Mesendoderm (in vitro differentiated cells): Measurements from ENCODE around the gene HAUS5.
A peak's percentile ranks its signal among the peaks of the same experiment; 100 is the strongest.

Experiments
- DNase-seq: peaks from one replicate; pipeline ENCODE4 v3.0.0; 2013
- H2AK5ac ChIP-seq: 2 replicates; pipeline ENCODE4 v1.6.1; 2013; ENCODE audit warnings: low read length, inconsistent platforms
- H2BK120ac ChIP-seq: 2 replicates; pipeline ENCODE4 v1.6.1; 2013; ENCODE audit warnings: low read depth, mild to moderate bottlenecking, low read length, moderate library complexity, mixed read lengths
- H2BK15ac ChIP-seq: replicated peaks from 2 replicates; pipeline ENCODE4 v1.6.1; 2013; ENCODE audit warnings: low read depth, mild to moderate bottlenecking, moderate library complexity
- H2BK5ac ChIP-seq: 2 replicates; pipeline ENCODE4 v1.6.1; 2013; ENCODE audit warnings: low read length, inconsistent platforms
- H3K18ac ChIP-seq: 2 replicates; pipeline ENCODE4 v1.6.1; 2013; ENCODE audit warnings: mild to moderate bottlenecking, low read length, mixed read lengths
- H3K23ac ChIP-seq: one replicate; pipeline ENCODE4 v1.6.1; 2013; ENCODE audit warnings: low read length
- H3K27ac ChIP-seq: 2 replicates; pipeline ENCODE4 v1.5.1; 2013; ENCODE audit warnings: low read depth, mild to moderate bottlenecking, inconsistent platforms, low read length, moderate library complexity
- H3K27me3 ChIP-seq: 2 replicates; pipeline ENCODE4 v1.6.1; 2013; ENCODE audit warnings: low read length, control low read depth, mild to moderate bottlenecking, inconsistent platforms; ENCODE audit not compliant: insufficient read depth, poor library complexity
- H3K36me3 ChIP-seq: 2 replicates; pipeline ENCODE4 v1.6.1; 2013; ENCODE audit warnings: low read length, inconsistent platforms; ENCODE audit not compliant: control insufficient read depth, insufficient read depth
- H3K4ac ChIP-seq: one replicate; pipeline ENCODE4 v1.6.1; 2013; ENCODE audit warnings: low read depth, mild to moderate bottlenecking, low read length, moderate library complexity
- H3K4me1 ChIP-seq: 2 replicates; pipeline ENCODE4 v1.6.1; 2013; ENCODE audit warnings: low read depth, low read length, inconsistent platforms; ENCODE audit not compliant: control insufficient read depth
- H3K4me2 ChIP-seq: 2 replicates; pipeline ENCODE4 v1.6.1; 2013; ENCODE audit warnings: low read length
- H3K4me3 ChIP-seq: 2 replicates; pipeline ENCODE4 v1.5.1; 2013; ENCODE audit warnings: mild to moderate bottlenecking, low read length
- H3K56ac ChIP-seq: one replicate; pipeline ENCODE4 v1.6.1; 2013; ENCODE audit warnings: low read length
- H3K79me1 ChIP-seq: 2 replicates; pipeline ENCODE4 v1.6.1; 2013; ENCODE audit warnings: low read length, inconsistent platforms
- H3K79me2 ChIP-seq: 2 replicates; pipeline ENCODE4 v1.6.1; 2013; ENCODE audit warnings: mild to moderate bottlenecking, low read length; ENCODE audit not compliant: control insufficient read depth, insufficient read depth
- H3K9ac ChIP-seq: 2 replicates; pipeline ENCODE4 v1.6.1; 2013; ENCODE audit warnings: low read length, inconsistent platforms
- H4K5ac ChIP-seq: one replicate; pipeline ENCODE4 v1.6.1; 2013; ENCODE audit warnings: low read length
- H4K8ac ChIP-seq: one replicate; pipeline ENCODE4 v1.6.1; 2013; ENCODE audit warnings: low read depth, mild to moderate bottlenecking, control low read depth, low read length, moderate library complexity
- WGBS: extraction: QIAGEN DNeasy Blood & Tissue Kit; methylation state at CpG from one replicate; pipeline ENCODE4 v1.1.7; 2013; ENCODE audit warnings: low lambda C conversion rate, missing lambda C conversion rate; ENCODE audit not compliant: insufficient coverage; ENCODE audit errors: extremely low coverage; 5-methylcytosine and 5-hydroxymethylcytosine counted together

The HAUS5 gene

DNA sequence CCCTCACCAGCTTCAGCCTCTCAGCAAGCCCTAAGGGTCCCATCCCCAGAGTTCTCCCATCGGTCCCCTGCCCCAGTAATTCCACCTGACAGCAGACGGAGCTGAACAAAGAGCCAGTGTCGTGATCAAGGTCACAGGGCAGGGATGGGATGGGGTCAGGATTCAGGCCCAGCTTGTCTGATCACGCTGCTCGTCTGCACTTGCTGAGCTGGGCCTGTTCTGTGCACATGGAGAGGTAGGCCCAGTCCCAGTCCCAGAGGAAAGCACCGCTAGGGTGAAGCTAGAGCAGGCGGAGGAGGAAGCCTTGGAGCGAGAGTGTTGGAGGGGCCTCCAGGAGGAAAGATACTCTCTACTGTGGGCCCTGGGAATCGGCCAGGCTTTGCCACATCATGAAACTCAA lies 9.2 kb downstream of the HAUS5 start:
- no peaks in the 10 kb centered on the region for H3K4me1 ChIP-seq
- no peak overlapping the region for H3K4me2 ChIP-seq
- DNase-seq = no peak
- H3K56ac ChIP-seq = no peak overlapping the region
- no peak overlapping the region for H3K18ac ChIP-seq
- H3K79me1 ChIP-seq = no peaks in the 10 kb centered on the region
- H3K4ac ChIP-seq = no peak overlapping the region
- H3K27me3 ChIP-seq = no peaks in the 10 kb centered on the region
- WGBS = no CpG with 5 or more reads among the region's 9 CpGs
- no peak overlapping the region for H3K27ac ChIP-seq
- no peak overlapping the region for H2AK5ac ChIP-seq
- no peak overlapping the region for H3K4me3 ChIP-seq
- no peak overlapping the region for H3K23ac ChIP-seq
- no peaks in the 10 kb centered on the region for H3K79me2 ChIP-seq
- H2BK120ac ChIP-seq = no peak overlapping the region
- peaks cover 6% of the 10 kb centered on the region for H3K36me3 ChIP-seq
- H2BK15ac ChIP-seq = no peak overlapping the region
- H4K8ac ChIP-seq = no peak overlapping the region
- H4K5ac ChIP-seq = no peak overlapping the region
- H3K9ac ChIP-seq = no peak overlapping the region
- H2BK5ac ChIP-seq = no peak overlapping the region

- Histone ChIP-seq H3K4me2 (no peak overlapping the region), H4K8ac (no peak overlapping the region), H2BK15ac (no peak overlapping the region), H2BK120ac (no peak overlapping the region), H3K9ac (no peak overlapping the region), H3K23ac (no peak overlapping the region), H3K4me1 (no peaks in the 10 kb centered on the region), H3K79me1 (no peaks in the 10 kb centered on the region), H2BK5ac (no peak overlapping the region), H2AK5ac (no peak overlapping the region), H3K18ac (no peak overlapping the region), H3K56ac (no peak overlapping the region), H3K4ac (no peak overlapping the region), H3K4me3 (no peak overlapping the region), H3K36me3 (peaks cover 6% of the 10 kb centered on the region), H4K5ac (no peak overlapping the region), H3K79me2 (no peaks in the 10 kb centered on the region), H3K27ac (no peak overlapping the region), H3K27me3 (no peaks in the 10 kb centered on the region)
- DNase-seq = no peak
- WGBS = no CpG with 5 or more reads among the region's 13 CpGs
Observed at GRCh38 chr19:35622750-35623149, 10.2 kb downstream of the HAUS5 start.

DNA sequence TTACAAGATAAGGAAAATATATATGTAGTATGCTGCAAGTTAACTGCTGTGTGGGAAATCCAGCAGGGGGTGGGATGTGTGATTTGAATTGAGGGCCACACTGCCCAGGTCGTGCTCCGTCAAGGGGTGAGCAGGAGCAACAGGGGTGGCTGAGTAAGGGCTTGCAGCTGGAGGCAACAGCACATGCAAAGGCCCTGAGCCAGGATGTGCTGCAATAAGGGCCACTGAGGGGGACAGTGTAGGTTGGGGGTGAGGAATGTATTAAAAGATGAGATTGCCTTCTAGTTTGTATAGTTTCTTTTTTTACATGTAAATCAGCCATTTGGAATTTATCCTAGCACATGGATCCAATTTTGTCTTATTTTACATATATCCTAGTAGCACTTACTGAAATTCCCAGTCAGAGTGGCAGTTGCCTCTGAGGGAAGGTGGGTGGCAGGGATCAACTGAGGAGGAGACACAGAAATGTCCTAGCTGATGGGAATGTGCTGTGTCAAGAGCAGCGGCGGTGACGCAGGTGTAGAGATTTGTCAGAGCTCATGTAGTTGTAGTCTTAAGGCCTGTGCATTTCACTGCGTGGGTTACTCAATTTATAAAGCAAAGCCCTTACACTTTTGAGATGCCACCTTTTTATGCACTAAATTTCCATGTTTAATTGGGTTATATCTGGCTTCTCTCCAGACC lies 10.9 kb downstream of the HAUS5 start:
- Histone ChIP-seq H3K36me3 (peaks cover 6% of the 10 kb centered on the region), H3K4me1 (no peaks in the 10 kb centered on the region), H3K18ac (no peak overlapping the region), H3K9ac (no peak overlapping the region), H3K27ac (no peak overlapping the region), H3K4me2 (no peak overlapping the region), H3K23ac (no peak overlapping the region), H4K8ac (no peak overlapping the region), H2BK5ac (no peak overlapping the region), H3K4me3 (no peak overlapping the region), H3K79me2 (no peaks in the 10 kb centered on the region), H2BK120ac (no peak overlapping the region), H3K4ac (no peak overlapping the region), H4K5ac (no peak overlapping the region), H3K27me3 (no peaks in the 10 kb centered on the region), H3K79me1 (no peaks in the 10 kb centered on the region), H2BK15ac (no peak overlapping the region), H3K56ac (no peak overlapping the region), H2AK5ac (no peak overlapping the region)
- DNase-seq = no peak
- no CpG with 5 or more reads among the region's 6 CpGs for WGBS

DNA sequence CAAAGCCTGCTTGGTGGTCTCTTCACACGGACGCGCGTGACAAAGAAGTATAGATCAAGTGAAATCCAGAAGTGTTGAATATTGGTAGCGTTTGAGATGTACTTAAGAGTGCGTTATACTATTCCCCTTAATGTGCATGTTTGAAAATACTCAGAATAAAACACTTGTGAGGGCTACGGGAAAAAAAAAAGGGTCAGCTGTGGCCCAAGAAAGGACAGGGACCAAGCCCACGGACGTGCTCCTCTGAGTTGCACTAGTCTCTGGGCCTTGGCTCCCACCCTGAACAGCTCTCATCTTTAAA lies 15.7 kb downstream of the HAUS5 start:
- no peak overlapping the region for H4K5ac ChIP-seq
- H3K4me2 ChIP-seq = peak overlapping the region; percentile 76
- H3K23ac ChIP-seq = no peak overlapping the region
- H3K36me3 ChIP-seq = peaks cover 7% of the 10 kb centered on the region
- H3K27me3 ChIP-seq = no peaks in the 10 kb centered on the region
- H2BK15ac ChIP-seq = no peak overlapping the region
- H3K9ac ChIP-seq = peak overlapping the region; percentile 83
- peak overlapping the region; percentile 72 for H3K27ac ChIP-seq
- H2AK5ac ChIP-seq = no peak overlapping the region
- peaks cover 2% of the 10 kb centered on the region for H3K79me1 ChIP-seq
- H3K4ac ChIP-seq = peak overlapping the region; percentile 20
- H2BK5ac ChIP-seq = no peak overlapping the region
- H3K18ac ChIP-seq = peak overlapping the region; percentile 83
- H3K4me3 ChIP-seq = peak overlapping the region; percentile 69
- H4K8ac ChIP-seq = no peak overlapping the region
- H3K79me2 ChIP-seq = peaks cover 2% of the 10 kb centered on the region
- no peak overlapping the region for H2BK120ac ChIP-seq
- H3K4me1 ChIP-seq = no peaks in the 10 kb centered on the region
- no CpG with 5 or more reads among the region's 9 CpGs for WGBS
- H3K56ac ChIP-seq = peak overlapping the region; percentile 78
- DNase-seq = no peak

GRCh38 chr19:35628565-35629331 lies 16.2 kb downstream of the HAUS5 start, which contains the start of gene RBM42:
RBM42 (plus strand) TSS chr19:35629036; CDS start chr19:35629154, 118 bp downstream.
- H4K5ac ChIP-seq = no peak within 1 kb of the TSS
- peak within 1 kb of the TSS; percentile 77 for H3K4ac ChIP-seq
- H2BK5ac ChIP-seq = no peak within 1 kb of the TSS
- H2BK15ac ChIP-seq = no peak within 1 kb of the TSS
- H2BK120ac ChIP-seq = no peak within 1 kb of the TSS
- H3K4me2 ChIP-seq = peak within 1 kb of the TSS; percentile 86
- no CpG with 5 or more reads among the region's 56 CpGs for WGBS
- H3K79me2 ChIP-seq = peaks cover 2% of the 10 kb centered on the region
- H3K56ac ChIP-seq = peak within 1 kb of the TSS; percentile 89
- peak within 1 kb of the TSS; percentile 83 for H3K18ac ChIP-seq
- no peak within 1 kb of the TSS for H3K23ac ChIP-seq
- peak within 1 kb of the TSS; percentile 88 for H3K9ac ChIP-seq
- peak; percentile 100 for DNase-seq
- H3K4me3 ChIP-seq = peak within 1 kb of the TSS; percentile 96
- H3K27me3 ChIP-seq = no peaks in the 10 kb centered on the region
- H2AK5ac ChIP-seq = no peak within 1 kb of the TSS
- H4K8ac ChIP-seq = no peak within 1 kb of the TSS
- peaks cover 2% of the 10 kb centered on the region for H3K79me1 ChIP-seq
- peaks cover 7% of the 10 kb centered on the region for H3K36me3 ChIP-seq
- peak within 1 kb of the TSS; percentile 72 for H3K27ac ChIP-seq
- H3K4me1 ChIP-seq = no peaks in the 10 kb centered on the region
